Stimulated activated CD8-positive, alpha-beta memory T cell treated with anti-CD3 and anti-CD28 coated beads, Interleukin-7, amount 100 ng/mL, for 4 hours (primary cell): ENCODE data around the gene PLXNA4.
"Not testable (repeated sequence)": the region's sequence is repeated elsewhere in the genome, so short reads cannot be mapped to it uniquely, and the experiment has no call there.

Source experiments
- DNase-seq, 2 donors: peaks; one replicate each; pipeline ENCODE4 v3.0.0-alpha.2; 2020; ENCODE audit warnings: low read depth in 2 of 2

Gene PLXNA4

GRCh38 chr7:132203021-132203420, 373.2 kb downstream of the PLXNA4 start:
- no peak for DNase-seq

- no peak for DNase-seq
These were observed 373.7 kb downstream of the PLXNA4 start for GRCh38 chr7:132202541-132202940.

- DNase-seq, result no peak
These were observed 376.1 kb downstream of the PLXNA4 start for GRCh38 chr7:132200141-132200540.

GRCh38 chr7:132199626-132200025, 376.6 kb downstream of the PLXNA4 start:
- no peak for DNase-seq

GRCh38 chr7:132197772-132198171, 378.5 kb downstream of the PLXNA4 start:
- DNase-seq, result no peak

GRCh38 chr7:132193898-132194297, 382.4 kb downstream of the PLXNA4 start:
- no peak for DNase-seq

GRCh38 chr7:132192809-132193208, 383.5 kb downstream of the PLXNA4 start:
- DNase-seq, result no peak

- no peak for DNase-seq
These were observed 384.9 kb downstream of the PLXNA4 start for GRCh38 chr7:132191418-132191817.

GRCh38 chr7:132190683-132191082, 385.6 kb downstream of the PLXNA4 start:
- no peak for DNase-seq

GRCh38 chr7:132189881-132190280, 386.4 kb downstream of the PLXNA4 start:
- no peak for DNase-seq

GRCh38 chr7:132187869-132188789, 388.1 kb downstream of the PLXNA4 start:
- DNase-seq, result no peak

GRCh38 chr7:132187391-132187790, 388.9 kb downstream of the PLXNA4 start:
- no peak for DNase-seq

- no peak for DNase-seq
These were observed 391.1 kb downstream of the PLXNA4 start for GRCh38 chr7:132185150-132185549.

GRCh38 chr7:132183781-132184380, 392.4 kb downstream of the PLXNA4 start:
- DNase-seq, result no peak

- DNase-seq, result no peak
These were observed 393.3 kb downstream of the PLXNA4 start for GRCh38 chr7:132182992-132183391.

GRCh38 chr7:132181946-132182685, 394.2 kb downstream of the PLXNA4 start:
- no peak for DNase-seq

- DNase-seq, result no peak
These were observed 394.9 kb downstream of the PLXNA4 start for GRCh38 chr7:132181371-132181770.

- DNase-seq, result no peak
These were observed 395.8 kb downstream of the PLXNA4 start for GRCh38 chr7:132180481-132180880.

GRCh38 chr7:132179681-132180080, 396.6 kb downstream of the PLXNA4 start:
- no peak for DNase-seq

- no peak for DNase-seq
These were observed 397.2 kb downstream of the PLXNA4 start for GRCh38 chr7:132179080-132179430.

GRCh38 chr7:132178402-132179079, 397.7 kb downstream of the PLXNA4 start:
- not testable (repeated sequence) for DNase-seq
